Middle frontal gyrus (tissue), 1 donor: ENCODE measurements around the gene SCYL2.

Experiments
- DNase-seq: peaks from one replicate; pipeline ENCODE4 v3.0.0-alpha.2; 2015; ENCODE audit warnings: low spot score; ENCODE audit errors: extremely low spot score

The SCYL2 gene

GRCh38 chr12:100372853-100373640 is 106.1 kb downstream of the SCYL2 start:
- no peak for DNase-seq

DNA sequence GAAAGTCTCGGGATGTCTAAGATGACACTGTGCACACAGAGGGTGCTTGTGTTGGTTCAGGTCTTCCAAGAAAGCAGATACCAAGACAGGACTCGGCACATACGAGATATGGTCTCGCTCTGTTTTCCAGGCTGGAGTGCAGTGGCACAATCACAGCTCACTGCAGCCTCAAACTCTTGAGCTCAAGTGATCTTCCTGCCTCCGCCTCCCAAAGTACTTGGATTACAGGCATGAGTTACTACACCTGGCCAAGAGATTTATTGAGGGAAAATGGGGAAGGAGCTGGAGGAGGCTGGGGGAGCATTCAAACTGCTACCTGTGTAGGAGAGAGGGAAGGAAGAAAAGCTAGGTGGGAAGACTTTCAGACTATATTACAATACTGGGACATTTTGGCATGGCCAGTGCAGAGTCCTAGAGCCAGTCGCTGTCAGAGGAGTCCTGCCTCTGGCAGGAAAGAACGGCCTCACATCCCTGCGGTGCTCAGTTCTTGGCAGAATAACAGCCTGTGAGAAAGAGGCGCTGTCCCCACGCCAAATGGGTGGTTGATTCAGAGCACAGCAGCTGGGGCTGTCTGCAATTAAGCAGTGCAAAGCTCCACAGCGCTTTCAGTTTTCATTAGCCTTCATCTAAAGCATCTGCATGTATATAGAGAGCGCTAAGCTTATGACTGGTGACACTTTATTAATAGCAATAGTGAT is 108.2 kb downstream of the SCYL2 start:
- no peak for DNase-seq

- no peak for DNase-seq
These were observed 109.2 kb downstream of the SCYL2 start for GRCh38 chr12:100376161-100376560.

GRCh38 chr12:100381379-100381778 is 114.4 kb downstream of the SCYL2 start:
- DNase-seq, result no peak

DNA sequence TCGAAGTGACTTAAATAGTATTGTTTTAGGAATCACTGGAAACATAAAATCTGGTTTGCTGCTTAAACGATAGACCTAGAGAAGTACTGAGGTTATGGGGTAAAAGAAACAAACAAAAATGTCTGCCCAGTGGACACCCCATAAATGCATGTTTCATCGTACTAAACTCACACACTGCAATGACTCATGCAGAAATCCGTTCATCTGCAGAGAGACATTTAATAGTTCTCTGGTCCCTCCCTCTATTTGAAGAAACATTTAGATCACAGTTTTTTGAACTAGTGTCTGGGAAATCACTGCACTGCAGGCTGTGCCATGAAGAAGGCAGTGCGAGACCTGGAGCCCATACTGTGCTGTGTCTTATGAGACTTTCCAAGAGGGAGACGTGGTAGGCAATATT is 115.4 kb downstream of the SCYL2 start:
- no peak for DNase-seq

DNA sequence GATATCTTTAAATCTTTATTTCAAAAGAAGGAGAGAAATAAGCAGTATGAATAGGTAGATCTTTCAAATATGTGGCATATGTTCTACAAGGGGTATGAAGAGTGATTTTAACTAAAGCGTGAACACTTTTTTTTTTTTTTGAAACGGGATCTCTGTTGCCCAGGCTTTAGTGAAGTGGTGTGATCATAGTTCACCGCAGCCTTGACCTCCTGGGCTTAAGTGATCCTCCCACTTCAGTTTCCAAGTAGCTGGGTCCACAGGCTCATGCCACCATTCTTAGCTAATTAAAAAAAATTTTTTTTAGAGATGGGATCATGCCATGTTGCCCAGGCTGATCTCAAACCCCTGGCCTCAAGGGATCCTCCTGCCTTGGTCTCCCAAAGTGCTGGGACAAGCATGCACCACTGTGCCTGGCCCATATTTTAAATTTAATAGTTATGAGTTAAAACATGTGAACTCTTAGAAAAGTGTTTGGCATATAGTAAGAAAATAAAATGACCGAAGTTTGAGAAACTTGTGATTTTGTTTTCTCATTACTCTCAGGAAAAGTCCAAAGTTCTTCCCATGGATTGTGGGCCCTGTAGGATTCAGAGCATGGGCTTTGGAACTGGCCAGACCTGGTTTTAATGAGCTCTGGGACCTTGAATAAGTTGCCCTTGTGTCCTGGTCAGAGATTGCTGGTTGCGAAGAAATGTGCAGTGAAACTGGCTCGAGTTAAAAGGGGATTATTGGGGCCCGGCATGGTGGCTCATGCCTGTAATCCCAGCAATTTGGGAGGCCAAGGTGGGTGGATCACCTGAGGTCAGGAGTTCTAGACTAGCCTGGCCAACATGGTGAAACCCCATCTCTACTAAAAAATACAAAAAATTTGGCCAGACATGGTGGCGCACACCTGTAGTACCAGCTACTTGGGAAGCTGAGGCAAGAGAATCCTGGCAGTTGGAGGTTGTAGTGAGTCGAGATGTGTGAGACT is 116.9 kb downstream of the SCYL2 start:
- DNase-seq, result no peak

GRCh38 chr12:100384559-100384935 is 117.6 kb downstream of the SCYL2 start:
- DNase-seq, result no peak

GRCh38 chr12:100388382-100388781 is 121.4 kb downstream of the SCYL2 start:
- no peak for DNase-seq
